HG03045 (cell line): Measurements from ENCODE around the gene SAMD13.

ENCODE experiments used
- ATAC-seq: cut with Tn5 transposase; IDR thresholded peaks from one replicate; pipeline ENCODE4 v1.9.1; 2021; ENCODE audit warnings: mild to moderate bottlenecking, moderate library complexity; ENCODE audit not compliant: unreplicated experiment

Gene SAMD13

GRCh38 chr1:84339503-84339902, 38.0 kb downstream of the SAMD13 start:
- no peak for ATAC-seq

- ATAC-seq, result no peak
Observed at GRCh38 chr1:84344286-84344685, 42.8 kb downstream of the SAMD13 start.

- no peak for ATAC-seq
Observed at GRCh38 chr1:84345220-84345619, 43.7 kb downstream of the SAMD13 start.

- no peak for ATAC-seq
Observed at GRCh38 chr1:84347271-84347931, 45.9 kb downstream of the SAMD13 start.

- ATAC-seq, result no peak
Observed at GRCh38 chr1:84347932-84348555, 46.5 kb downstream of the SAMD13 start.

- no peak for ATAC-seq
Observed at GRCh38 chr1:84348759-84349158, 47.3 kb downstream of the SAMD13 start.

- ATAC-seq, result no peak
Observed at GRCh38 chr1:84350104-84350503, 48.6 kb downstream of the SAMD13 start.

- ATAC-seq, result no peak
Observed at GRCh38 chr1:84350550-84350949, 49.0 kb downstream of the SAMD13 start.

GRCh38 chr1:84352298-84353106, 51.0 kb downstream of the SAMD13 start:
- ATAC-seq, result no peak

- ATAC-seq, result no peak
Observed at GRCh38 chr1:84353695-84354094, 52.2 kb downstream of the SAMD13 start.

- no peak for ATAC-seq
Observed at GRCh38 chr1:84355556-84355955, 54.0 kb downstream of the SAMD13 start.

GRCh38 chr1:84356881-84357280, 55.4 kb downstream of the SAMD13 start:
- no peak for ATAC-seq

GRCh38 chr1:84358695-84359094, 57.2 kb downstream of the SAMD13 start:
- no peak for ATAC-seq

- no peak for ATAC-seq
Observed at GRCh38 chr1:84360316-84360715, 58.8 kb downstream of the SAMD13 start.

GRCh38 chr1:84361796-84362195, 60.3 kb downstream of the SAMD13 start:
- no peak for ATAC-seq

- ATAC-seq, result no peak
Observed at GRCh38 chr1:84363019-84363418, 61.5 kb downstream of the SAMD13 start.

- ATAC-seq, result no peak
Observed at GRCh38 chr1:84363622-84364021, 62.1 kb downstream of the SAMD13 start.

GRCh38 chr1:84365225-84366221, 64.0 kb downstream of the SAMD13 start:
- no peak for ATAC-seq

GRCh38 chr1:84366786-84367185, 65.3 kb downstream of the SAMD13 start:
- ATAC-seq, result no peak

GRCh38 chr1:84367219-84367618, 65.7 kb downstream of the SAMD13 start:
- no peak for ATAC-seq

- ATAC-seq, result no peak
Observed at GRCh38 chr1:84368441-84368840, 66.9 kb downstream of the SAMD13 start.
